ENCODE results near the gene PRRX2.

- TF ChIP-seq, protein P1, sequence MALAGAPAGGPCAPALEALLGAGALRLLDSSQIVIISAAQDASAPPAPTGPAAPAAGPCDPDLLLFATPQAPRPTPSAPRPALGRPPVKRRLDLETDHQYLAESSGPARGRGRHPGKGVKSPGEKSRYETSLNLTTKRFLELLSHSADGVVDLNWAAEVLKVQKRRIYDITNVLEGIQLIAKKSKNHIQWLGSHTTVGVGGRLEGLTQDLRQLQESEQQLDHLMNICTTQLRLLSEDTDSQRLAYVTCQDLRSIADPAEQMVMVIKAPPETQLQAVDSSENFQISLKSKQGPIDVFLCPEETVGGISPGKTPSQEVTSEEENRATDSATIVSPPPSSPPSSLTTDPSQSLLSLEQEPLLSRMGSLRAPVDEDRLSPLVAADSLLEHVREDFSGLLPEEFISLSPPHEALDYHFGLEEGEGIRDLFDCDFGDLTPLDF (CRISPR knock-in tag; IDR thresholded peaks at IDR 0.05): no peak
- TF ChIP-seq ZNF121 (CRISPR knock-in tag; IDR thresholded peaks at IDR 0.05) (no peak), ATF1 (CRISPR knock-in tag; IDR thresholded peaks at IDR 0.05) (no peak), CREM (CRISPR knock-in tag; IDR thresholded peaks at IDR 0.05) (no peak), HMGA2 (CRISPR knock-in tag; IDR thresholded peaks at IDR 0.05) (no peak), FOXJ3 (CRISPR knock-in tag; IDR thresholded peaks at IDR 0.05; ENCODE audit: borderline replicate concordance) (no peak), USF2 (CRISPR knock-in tag; IDR thresholded peaks at IDR 0.05) (no peak), ZNF317 (CRISPR knock-in tag; IDR thresholded peaks at IDR 0.05; ENCODE audit: borderline replicate concordance, low read depth) (no peak), SMAD3 (CRISPR knock-in tag; IDR thresholded peaks at IDR 0.05; ENCODE audit: borderline replicate concordance) (no peak)
- TF ChIP-seq, protein P2, sequence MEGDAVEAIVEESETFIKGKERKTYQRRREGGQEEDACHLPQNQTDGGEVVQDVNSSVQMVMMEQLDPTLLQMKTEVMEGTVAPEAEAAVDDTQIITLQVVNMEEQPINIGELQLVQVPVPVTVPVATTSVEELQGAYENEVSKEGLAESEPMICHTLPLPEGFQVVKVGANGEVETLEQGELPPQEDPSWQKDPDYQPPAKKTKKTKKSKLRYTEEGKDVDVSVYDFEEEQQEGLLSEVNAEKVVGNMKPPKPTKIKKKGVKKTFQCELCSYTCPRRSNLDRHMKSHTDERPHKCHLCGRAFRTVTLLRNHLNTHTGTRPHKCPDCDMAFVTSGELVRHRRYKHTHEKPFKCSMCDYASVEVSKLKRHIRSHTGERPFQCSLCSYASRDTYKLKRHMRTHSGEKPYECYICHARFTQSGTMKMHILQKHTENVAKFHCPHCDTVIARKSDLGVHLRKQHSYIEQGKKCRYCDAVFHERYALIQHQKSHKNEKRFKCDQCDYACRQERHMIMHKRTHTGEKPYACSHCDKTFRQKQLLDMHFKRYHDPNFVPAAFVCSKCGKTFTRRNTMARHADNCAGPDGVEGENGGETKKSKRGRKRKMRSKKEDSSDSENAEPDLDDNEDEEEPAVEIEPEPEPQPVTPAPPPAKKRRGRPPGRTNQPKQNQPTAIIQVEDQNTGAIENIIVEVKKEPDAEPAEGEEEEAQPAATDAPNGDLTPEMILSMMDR (IDR thresholded peaks at IDR 0.05): no peak
Observed at GRCh38 chr9:129640871-129641749, 24.3 kb upstream of the PRRX2 start.

Measured in WTC11 (cell line).